Progenitor cell of endocrine pancreas (in vitro differentiated cells): Measurements from ENCODE around the gene PSMG4. TPM values are rescaled to one million over a fixed set of nuclear protein-coding genes. Genes with fewer than 3 reads are reported as not detected.

Experiments used
- DNase-seq: peaks from one replicate; pipeline ENCODE4 v3.0.0; 2021; ENCODE audit warnings: low spot score; ENCODE audit not compliant: unreplicated experiment
- H3K27ac Mint-ChIP-seq: 2 replicates; pipeline ENCODE4 v1.8.0; 2021; ENCODE audit warnings: mild to moderate bottlenecking, moderate library complexity, mixed read lengths
- H3K27me3 Mint-ChIP-seq: 2 replicates; pipeline ENCODE4 v1.8.0; 2021; ENCODE audit warnings: mixed read lengths
- H3K36me3 Mint-ChIP-seq: 2 replicates; pipeline ENCODE4 v1.8.0; 2022; ENCODE audit warnings: mixed read lengths; ENCODE audit not compliant: insufficient read depth
- H3K4me1 Mint-ChIP-seq: 2 replicates; pipeline ENCODE4 v1.8.0; 2021; ENCODE audit warnings: low read depth, mixed read lengths
- H3K4me3 Mint-ChIP-seq: 2 replicates; pipeline ENCODE4 v1.8.0; 2021; ENCODE audit warnings: low read depth, mild to moderate bottlenecking, moderate library complexity, mixed read lengths
- H3K9me3 Mint-ChIP-seq: 2 replicates; pipeline ENCODE4 v1.8.0; 2021; ENCODE audit warnings: low read depth, mixed read lengths
- total RNA-seq: library from RNA; stranded (reverse); gene quantifications from 2 replicates; pipeline ENCODE4 v1.2.1, GENCODE V29; 2021
- TF ChIP-seq, protein P1 (sequence below): fragments of 200-600 bp; sonication (generic); IDR thresholded peaks from one replicate; pipeline ENCODE4 v1.5.0; 2021; ENCODE audit warnings: antibody characterized with exemption, mild to moderate bottlenecking; ENCODE audit not compliant: unreplicated experiment

Gene PSMG4
- total RNA-seq, 1 donor from 2014 or later = 17.7 TPM

DNA sequence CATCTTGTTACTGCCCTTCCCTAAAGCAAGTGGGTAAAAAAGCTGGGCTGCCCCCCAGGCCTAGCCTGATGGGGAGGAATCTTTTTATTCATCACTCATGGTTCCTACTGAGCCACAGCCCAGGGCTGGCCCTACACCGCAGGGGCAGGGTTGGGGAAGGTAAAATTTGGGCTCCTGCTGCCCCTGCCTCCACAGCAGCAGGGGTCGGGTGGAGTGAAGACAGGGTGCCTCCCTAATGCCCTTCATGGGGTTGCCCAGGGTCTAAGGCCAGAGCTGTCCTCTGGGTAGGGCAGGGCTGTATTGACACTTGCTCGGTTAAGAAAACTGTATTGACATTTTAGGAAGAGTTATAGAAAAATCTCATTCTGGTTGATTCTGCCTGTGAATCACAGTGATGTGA lies 8.9 kb upstream of the PSMG4 start:
- H3K36me3 Mint-ChIP-seq = no peaks in the 10 kb centered on the region
- peaks cover 3% of the 10 kb centered on the region for H3K9me3 Mint-ChIP-seq
- peaks cover 19% of the 10 kb centered on the region for H3K4me1 Mint-ChIP-seq
- peaks cover 29% of the 10 kb centered on the region for H3K27me3 Mint-ChIP-seq
- H3K27ac Mint-ChIP-seq = no peak overlapping the region
- TF ChIP-seq, protein P1, sequence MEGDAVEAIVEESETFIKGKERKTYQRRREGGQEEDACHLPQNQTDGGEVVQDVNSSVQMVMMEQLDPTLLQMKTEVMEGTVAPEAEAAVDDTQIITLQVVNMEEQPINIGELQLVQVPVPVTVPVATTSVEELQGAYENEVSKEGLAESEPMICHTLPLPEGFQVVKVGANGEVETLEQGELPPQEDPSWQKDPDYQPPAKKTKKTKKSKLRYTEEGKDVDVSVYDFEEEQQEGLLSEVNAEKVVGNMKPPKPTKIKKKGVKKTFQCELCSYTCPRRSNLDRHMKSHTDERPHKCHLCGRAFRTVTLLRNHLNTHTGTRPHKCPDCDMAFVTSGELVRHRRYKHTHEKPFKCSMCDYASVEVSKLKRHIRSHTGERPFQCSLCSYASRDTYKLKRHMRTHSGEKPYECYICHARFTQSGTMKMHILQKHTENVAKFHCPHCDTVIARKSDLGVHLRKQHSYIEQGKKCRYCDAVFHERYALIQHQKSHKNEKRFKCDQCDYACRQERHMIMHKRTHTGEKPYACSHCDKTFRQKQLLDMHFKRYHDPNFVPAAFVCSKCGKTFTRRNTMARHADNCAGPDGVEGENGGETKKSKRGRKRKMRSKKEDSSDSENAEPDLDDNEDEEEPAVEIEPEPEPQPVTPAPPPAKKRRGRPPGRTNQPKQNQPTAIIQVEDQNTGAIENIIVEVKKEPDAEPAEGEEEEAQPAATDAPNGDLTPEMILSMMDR = no peak
- H3K4me3 Mint-ChIP-seq = no peak overlapping the region
- DNase-seq = no peak

DNA sequence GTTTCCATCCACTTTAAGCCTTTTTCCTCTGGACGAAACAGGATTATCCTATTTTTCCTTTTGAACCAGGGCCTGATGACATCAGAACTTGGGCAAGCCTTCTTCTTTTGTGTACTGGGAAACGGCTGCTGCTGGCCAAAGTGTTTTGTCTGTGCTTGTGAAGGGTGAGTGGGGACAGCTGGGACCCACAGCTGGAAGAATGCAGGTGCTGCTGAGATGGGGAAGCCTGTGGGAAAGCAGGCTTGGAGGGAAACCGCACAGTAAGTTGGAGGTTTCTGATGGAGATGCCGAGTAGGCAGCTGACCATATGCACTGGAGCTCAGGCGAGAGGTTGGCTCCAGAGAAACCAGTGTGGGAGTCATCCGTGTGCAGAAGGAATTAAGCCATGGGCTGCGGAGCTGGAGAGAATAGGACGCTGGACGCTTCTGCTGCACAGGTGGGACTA lies 8.5 kb upstream of the PSMG4 start:
- H3K4me1 Mint-ChIP-seq = peaks cover 19% of the 10 kb centered on the region
- no peak overlapping the region for H3K4me3 Mint-ChIP-seq
- H3K27ac Mint-ChIP-seq = no peak overlapping the region
- peaks cover 3% of the 10 kb centered on the region for H3K9me3 Mint-ChIP-seq
- no peak for DNase-seq
- peaks cover 33% of the 10 kb centered on the region for H3K27me3 Mint-ChIP-seq
- TF ChIP-seq, protein P1 = no peak
- no peaks in the 10 kb centered on the region for H3K36me3 Mint-ChIP-seq

DNA sequence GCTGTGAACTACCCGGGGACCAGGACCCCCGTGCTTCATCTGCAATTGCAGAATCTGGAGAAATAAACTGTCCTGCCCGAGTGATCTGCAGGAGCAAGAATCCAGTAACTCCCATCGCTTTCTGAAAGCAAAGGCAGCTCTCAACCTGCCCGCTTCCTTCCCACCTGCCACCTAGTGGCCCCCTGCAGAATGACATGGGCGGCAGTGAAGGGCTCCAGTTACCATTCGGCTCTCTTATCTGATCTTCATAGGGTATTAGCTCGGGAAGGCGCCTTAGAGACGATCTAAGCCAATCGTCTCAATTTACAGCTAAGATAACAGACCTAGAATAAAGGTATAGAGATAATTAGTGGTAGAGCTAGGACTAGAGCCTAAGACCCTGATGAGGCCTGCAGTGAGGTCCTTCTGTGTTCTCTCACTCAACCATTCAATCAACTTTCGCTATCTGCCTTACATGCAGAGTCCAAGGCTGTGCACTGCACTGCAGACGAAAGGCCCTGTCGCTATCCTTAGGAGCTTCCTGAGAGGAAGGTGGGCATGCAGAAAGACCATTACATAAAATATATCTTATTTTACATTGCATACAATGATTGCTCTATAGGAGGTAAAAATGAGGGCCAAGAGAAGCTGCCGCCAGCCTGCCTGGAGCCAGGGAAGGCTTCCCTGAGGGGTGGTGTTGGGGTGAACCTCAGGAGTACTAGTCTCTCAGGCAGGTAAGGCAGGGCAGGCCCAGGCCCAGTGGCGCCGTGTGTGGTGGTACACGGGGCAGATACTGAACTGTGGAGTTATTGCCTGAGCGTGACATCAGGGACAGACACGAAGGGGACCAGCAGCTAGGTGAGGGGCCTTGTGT lies 7.1 kb upstream of the PSMG4 start:
- peak overlapping the region; percentile 47 for H3K4me3 Mint-ChIP-seq
- H3K36me3 Mint-ChIP-seq = no peaks in the 10 kb centered on the region
- TF ChIP-seq, protein P1 = peak; percentile 97
- H3K27ac Mint-ChIP-seq = peak overlapping the region; percentile 94
- H3K27me3 Mint-ChIP-seq = peaks cover 44% of the 10 kb centered on the region
- H3K4me1 Mint-ChIP-seq = peaks cover 19% of the 10 kb centered on the region
- H3K9me3 Mint-ChIP-seq = peaks cover 3% of the 10 kb centered on the region
- DNase-seq = peak; percentile 78

DNA sequence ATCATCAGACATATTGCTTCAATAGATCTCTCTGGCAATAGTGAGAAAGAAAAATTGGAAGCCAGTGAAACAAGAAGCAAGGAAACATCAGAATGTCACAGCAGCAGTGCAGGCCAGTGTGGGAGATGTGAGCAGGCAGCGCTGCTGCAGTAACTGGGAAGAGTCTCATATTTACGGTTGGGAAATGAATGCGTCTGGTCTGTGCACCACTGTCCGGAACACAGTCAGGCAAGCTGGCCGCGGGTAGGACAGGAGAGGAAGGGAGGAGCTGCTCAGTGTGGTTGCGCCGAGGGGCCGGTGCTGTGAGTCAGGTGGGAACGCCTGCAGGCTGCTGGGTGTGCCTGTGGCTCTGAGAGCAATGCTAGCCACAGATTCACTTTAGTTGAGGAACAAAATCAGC lies 6.4 kb upstream of the PSMG4 start:
- DNase-seq = no peak
- H3K4me3 Mint-ChIP-seq = no peak overlapping the region
- H3K36me3 Mint-ChIP-seq = no peaks in the 10 kb centered on the region
- peaks cover 3% of the 10 kb centered on the region for H3K9me3 Mint-ChIP-seq
- H3K27me3 Mint-ChIP-seq = peaks cover 51% of the 10 kb centered on the region
- H3K4me1 Mint-ChIP-seq = peaks cover 18% of the 10 kb centered on the region
- no peak overlapping the region for H3K27ac Mint-ChIP-seq
- TF ChIP-seq, protein P1 = no peak

DNA sequence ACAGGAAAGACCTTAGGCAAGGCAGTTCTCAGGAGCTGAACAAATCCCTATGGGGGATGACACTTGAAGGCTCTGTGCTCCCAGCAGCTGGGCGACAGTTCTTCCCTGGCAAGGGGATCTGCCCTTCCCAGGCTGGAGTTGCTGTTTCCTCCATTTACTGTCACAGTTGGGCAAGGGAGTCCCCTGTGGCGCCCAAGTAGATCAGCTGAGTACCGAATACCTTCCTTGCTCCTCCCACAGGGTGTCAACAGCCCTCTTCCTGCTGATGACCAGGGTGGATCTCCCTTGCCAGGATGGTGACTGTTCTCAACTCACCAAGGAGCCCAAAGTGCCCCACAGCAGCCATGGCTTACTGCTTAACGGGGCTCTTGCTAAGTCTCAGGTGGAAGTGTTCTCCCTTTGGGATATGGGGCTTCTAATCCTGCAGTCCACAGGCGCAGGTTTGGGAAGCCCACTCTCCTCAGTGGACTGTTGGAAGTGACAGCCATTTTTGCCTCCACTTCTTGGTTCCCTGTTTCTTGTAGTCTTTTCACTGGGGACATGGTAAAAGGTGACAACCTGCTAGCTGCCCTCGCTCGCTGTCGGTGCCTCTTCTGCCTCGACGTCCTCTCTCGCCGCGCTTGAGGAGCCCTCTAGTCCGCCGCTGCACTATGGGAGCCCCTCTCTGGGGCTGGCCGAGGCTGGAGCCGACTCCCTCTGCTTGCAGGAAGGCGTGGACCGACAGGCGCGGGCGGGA lies 5.7 kb upstream of the PSMG4 start:
- H3K27ac Mint-ChIP-seq = no peak overlapping the region
- TF ChIP-seq, protein P1 = no peak
- no peak overlapping the region for H3K4me3 Mint-ChIP-seq
- no peak for DNase-seq
- H3K4me1 Mint-ChIP-seq = peaks cover 11% of the 10 kb centered on the region
- no peaks in the 10 kb centered on the region for H3K36me3 Mint-ChIP-seq
- H3K9me3 Mint-ChIP-seq = peaks cover 3% of the 10 kb centered on the region
- H3K27me3 Mint-ChIP-seq = peaks cover 53% of the 10 kb centered on the region
